ENCODE measurements around the gene YTHDF1.

YTHDF1 gene

GRCh38 chr20:63174309-63175037 is 41.5 kb downstream of the YTHDF1 start:
- H3K4me3 ChIP-seq (ENCODE audit: low read depth, low read length): no peak overlapping the region
- no peak for DNase-seq (ENCODE audit: low read depth)
- no peak for TF ChIP-seq MAX (IDR thresholded peaks at IDR 0.05; ENCODE audit: low read depth, low read length)
- TF ChIP-seq POLR2A (IDR thresholded peaks at IDR 0.05; ENCODE audit: extremely low read depth, insufficient read length): no peak
- TF ChIP-seq MYC (IDR thresholded peaks at IDR 0.05; ENCODE audit: low read depth, low read length): no peak
- TF ChIP-seq CTCF (IDR thresholded peaks at IDR 0.05; ENCODE audit: low read depth, low read length): no peak

- DNase-seq (ENCODE audit: low read depth): no peak
- no peak overlapping the region for H3K4me3 ChIP-seq (ENCODE audit: low read depth, low read length)
- TF ChIP-seq CTCF (IDR thresholded peaks at IDR 0.05; ENCODE audit: low read depth, low read length) (no peak), MYC (IDR thresholded peaks at IDR 0.05; ENCODE audit: low read depth, low read length) (no peak), POLR2A (IDR thresholded peaks at IDR 0.05; ENCODE audit: extremely low read depth, insufficient read length) (no peak), MAX (IDR thresholded peaks at IDR 0.05; ENCODE audit: low read depth, low read length) (no peak)
These were observed 42.3 kb downstream of the YTHDF1 start for GRCh38 chr20:63173552-63174191.

- TF ChIP-seq CTCF (IDR thresholded peaks at IDR 0.05; ENCODE audit: low read depth, low read length) (peak; percentile 3), MAX (IDR thresholded peaks at IDR 0.05; ENCODE audit: low read depth, low read length) (no peak)
- DNase-seq (ENCODE audit: low read depth): peak; percentile 38
- no peak overlapping the region for H3K4me3 ChIP-seq (ENCODE audit: low read depth, low read length)
These were observed 43.2 kb downstream of the YTHDF1 start for GRCh38 chr20:63172726-63173125.

GRCh38 chr20:63171991-63172390 is 43.9 kb downstream of the YTHDF1 start:
- DNase-seq (ENCODE audit: low read depth): no peak
- no peak overlapping the region for H3K4me3 ChIP-seq (ENCODE audit: low read depth, low read length)
- TF ChIP-seq MAX (IDR thresholded peaks at IDR 0.05; ENCODE audit: low read depth, low read length) (no peak), POLR2A (IDR thresholded peaks at IDR 0.05; ENCODE audit: extremely low read depth, insufficient read length) (no peak), CTCF (IDR thresholded peaks at IDR 0.05; ENCODE audit: low read depth, low read length) (no peak), MYC (IDR thresholded peaks at IDR 0.05; ENCODE audit: low read depth, low read length) (no peak)

- no peak for DNase-seq (ENCODE audit: low read depth)
- TF ChIP-seq MAX (IDR thresholded peaks at IDR 0.05; ENCODE audit: low read depth, low read length) (no peak), POLR2A (IDR thresholded peaks at IDR 0.05; ENCODE audit: extremely low read depth, insufficient read length) (no peak), MYC (IDR thresholded peaks at IDR 0.05; ENCODE audit: low read depth, low read length) (no peak), CTCF (IDR thresholded peaks at IDR 0.05; ENCODE audit: low read depth, low read length) (no peak)
- no peak overlapping the region for H3K4me3 ChIP-seq (ENCODE audit: low read depth, low read length)
These were observed 46.2 kb downstream of the YTHDF1 start for GRCh38 chr20:63169681-63170080.

Measured in NB4 (cell line).